ENCODE measurements around the gene SETD7.

SETD7 gene

GRCh38 chr4:139599076-139599475 lies 43.1 kb upstream of the SETD7 start:
- no peak for DNase-seq
- Histone ChIP-seq H4K20me1 (ENCODE audit: insufficient read depth, low read length) (no peaks in the 10 kb centered on the region), H3K36me3 (replicated peaks; ENCODE audit: insufficient read depth, low read length) (no peaks in the 10 kb centered on the region), H3K9me2 (replicated peaks; ENCODE audit: insufficient read depth, low read length) (no peaks in the 10 kb centered on the region), H3K9me3 (replicated peaks; ENCODE audit: insufficient read depth, low read length) (no peaks in the 10 kb centered on the region), H3F3A (ENCODE audit: insufficient read depth, low read length) (peaks cover 5% of the 10 kb centered on the region; the same call in 1 of the 2 replicates), H3K27ac (ENCODE audit: low read length) (no peak overlapping the region), H3K4me2 (ENCODE audit: low read depth, low read length) (no peak overlapping the region), H2AFZ (ENCODE audit: low read length) (no peak overlapping the region), H3K9ac (ENCODE audit: low read length) (no peak overlapping the region), H3K27me3 (replicated peaks; ENCODE audit: insufficient read depth, low read length) (no peaks in the 10 kb centered on the region), H3K4me1 (ENCODE audit: low read length) (peaks cover 17% of the 10 kb centered on the region), H3K79me2 (ENCODE audit: low read length) (no peaks in the 10 kb centered on the region), H3K4me3 (ENCODE audit: low read length) (no peak overlapping the region)
- TF ChIP-seq EZH2 (optimal IDR thresholded peaks at IDR 0.05; ENCODE audit: low read depth, low read length) (no peak), CTCF (IDR thresholded peaks at IDR 0.05; ENCODE audit: low read length) (no peak), EZH2phosphoT487 (IDR thresholded peaks at IDR 0.05; ENCODE audit: low read length) (no peak)

GRCh38 chr4:139596684-139597279 lies 40.8 kb upstream of the SETD7 start:
- no peaks in the 10 kb centered on the region for H4K20me1 ChIP-seq (ENCODE audit: insufficient read depth, low read length)

GRCh38 chr4:139596034-139596683 lies 40.1 kb upstream of the SETD7 start:
- Histone ChIP-seq H3F3A (ENCODE audit: insufficient read depth, low read length) (no peaks in the 10 kb centered on the region), H3K4me2 (ENCODE audit: low read depth, low read length) (no peak overlapping the region), H2AFZ (ENCODE audit: low read length) (no peak overlapping the region), H3K9me3 (replicated peaks; ENCODE audit: insufficient read depth, low read length) (no peaks in the 10 kb centered on the region), H3K27me3 (replicated peaks; ENCODE audit: insufficient read depth, low read length) (no peaks in the 10 kb centered on the region), H4K20me1 (ENCODE audit: insufficient read depth, low read length) (no peaks in the 10 kb centered on the region), H3K9ac (ENCODE audit: low read length) (no peak overlapping the region), H3K27ac (ENCODE audit: low read length) (no peak overlapping the region), H3K4me3 (ENCODE audit: low read length) (no peak overlapping the region), H3K36me3 (replicated peaks; ENCODE audit: insufficient read depth, low read length) (no peaks in the 10 kb centered on the region), H3K79me2 (ENCODE audit: low read length) (no peaks in the 10 kb centered on the region), H3K4me1 (ENCODE audit: low read length) (no peaks in the 10 kb centered on the region), H3K9me2 (replicated peaks; ENCODE audit: insufficient read depth, low read length) (no peaks in the 10 kb centered on the region)
- TF ChIP-seq CTCF (IDR thresholded peaks at IDR 0.05; ENCODE audit: low read length) (no peak), EZH2phosphoT487 (IDR thresholded peaks at IDR 0.05; ENCODE audit: low read length) (no peak), EZH2 (optimal IDR thresholded peaks at IDR 0.05; ENCODE audit: low read depth, low read length) (no peak)
- no peak for DNase-seq

More at GRCh38 chr4:139596684-139597279, 40.8 kb upstream of the SETD7 start:
- no peak for DNase-seq
- no peaks in the 10 kb centered on the region for H3F3A ChIP-seq (ENCODE audit: insufficient read depth, low read length)
- no peak overlapping the region for H3K4me2 ChIP-seq (ENCODE audit: low read depth, low read length)
- H3K4me3 ChIP-seq (ENCODE audit: low read length) = no peak overlapping the region
- H3K9me3 ChIP-seq (replicated peaks; ENCODE audit: insufficient read depth, low read length) = no peaks in the 10 kb centered on the region
- H3K27ac ChIP-seq (ENCODE audit: low read length) = no peak overlapping the region
- H3K9me2 ChIP-seq (replicated peaks; ENCODE audit: insufficient read depth, low read length) = no peaks in the 10 kb centered on the region
- no peak overlapping the region for H2AFZ ChIP-seq (ENCODE audit: low read length)
- H3K4me1 ChIP-seq (ENCODE audit: low read length) = no peaks in the 10 kb centered on the region
- H3K36me3 ChIP-seq (replicated peaks; ENCODE audit: insufficient read depth, low read length) = no peaks in the 10 kb centered on the region
- H3K9ac ChIP-seq (ENCODE audit: low read length) = no peak overlapping the region
- no peaks in the 10 kb centered on the region for H3K27me3 ChIP-seq (replicated peaks; ENCODE audit: insufficient read depth, low read length)
- TF ChIP-seq EZH2phosphoT487 (IDR thresholded peaks at IDR 0.05; ENCODE audit: low read length) (no peak), CTCF (IDR thresholded peaks at IDR 0.05; ENCODE audit: low read length) (no peak), EZH2 (optimal IDR thresholded peaks at IDR 0.05; ENCODE audit: low read depth, low read length) (no peak)
- H3K79me2 ChIP-seq (ENCODE audit: low read length) = no peaks in the 10 kb centered on the region

Data from MM.1S (cell line).